GM23338 (cell line): Measurements from ENCODE around the gene ANO6. TPM values are rescaled to one million over a fixed set of nuclear protein-coding genes. Genes with fewer than 3 reads are reported as not detected.
A peak's percentile ranks its signal among the peaks of the same experiment; 100 is the strongest.

Source experiments
- ATAC-seq: fragments of 200-7000 bp; cut with Tn5 transposase; 3 replicates; pipeline ENCODE4 v1.9.1; 2020
- DNase-seq: peaks from one replicate; pipeline ENCODE4 v3.0.0-alpha.2; 2015; ENCODE audit warnings: low spot score
- H2AFZ ChIP-seq: fragments of 200-600 bp; sonication (generic); 2 replicates; pipeline ENCODE4 v1.8.0; 2016; ENCODE audit warnings: antibody characterized with exemption, mild to moderate bottlenecking, moderate library complexity
- H3F3A ChIP-seq: fragments of 200-600 bp; sonication (generic); replicated peaks from 2 replicates; pipeline ENCODE4 v1.8.0; 2017; ENCODE audit warnings: antibody characterized with exemption, mixed run types, low read depth
- H3K27ac ChIP-seq: fragments of 200-600 bp; sonication (generic); 2 replicates; pipeline ENCODE4 v1.6.1; 2016; ENCODE audit warnings: low read depth
- H3K27me3 ChIP-seq: fragments of 200-600 bp; sonication (generic); 2 replicates; pipeline ENCODE4 v1.8.0; 2016; ENCODE audit warnings: mild to moderate bottlenecking, mixed run types, moderate library complexity; ENCODE audit not compliant: insufficient read depth
- H3K36me3 ChIP-seq: fragments of 200-600 bp; sonication (generic); 2 replicates; pipeline ENCODE4 v1.8.0; 2016; ENCODE audit warnings: mild to moderate bottlenecking; ENCODE audit not compliant: insufficient read depth
- H3K4me1 ChIP-seq: fragments of 200-600 bp; sonication (generic); 2 replicates; pipeline ENCODE4 v1.8.0; 2016; ENCODE audit warnings: mild to moderate bottlenecking, moderate library complexity; ENCODE audit not compliant: insufficient read depth
- H3K4me2 ChIP-seq: fragments of 200-600 bp; sonication (generic); 2 replicates; pipeline ENCODE4 v1.7.1; 2017; ENCODE audit warnings: mixed run types
- H3K4me3 ChIP-seq: fragments of 200-600 bp; sonication (generic); 2 replicates; pipeline ENCODE4 v1.6.1; 2016; ENCODE audit warnings: mixed run types
- H3K79me2 ChIP-seq: fragments of 200-600 bp; sonication (generic); replicated peaks from 2 replicates; pipeline ENCODE4 v1.8.0; 2017; ENCODE audit warnings: mild to moderate bottlenecking; ENCODE audit not compliant: insufficient read depth
- H3K9me2 ChIP-seq: fragments of 200-600 bp; sonication (generic); 2 replicates; pipeline ENCODE4 v1.8.0; 2017; ENCODE audit not compliant: insufficient read depth
- H4K20me1 ChIP-seq: fragments of 200-600 bp; sonication (generic); replicated peaks from 2 replicates; pipeline ENCODE4 v1.8.0; 2017; ENCODE audit warnings: mild to moderate bottlenecking; ENCODE audit not compliant: insufficient read depth
- H3K27ac Mint-ChIP-seq: 2 replicates; pipeline ENCODE4 v1.8.0; 2020; ENCODE audit warnings: inconsistent platforms, mild to moderate bottlenecking, moderate library complexity, mixed read lengths
- H3K27me3 Mint-ChIP-seq: 3 replicates; pipeline ENCODE4 v1.8.0; 2022; ENCODE audit warnings: low read depth, mild to moderate bottlenecking, moderate library complexity, mixed read lengths, inconsistent platforms; ENCODE audit not compliant: insufficient read depth, poor library complexity
- H3K36me3 Mint-ChIP-seq: 3 replicates; pipeline ENCODE4 v1.8.0; 2021; ENCODE audit warnings: low read depth, mild to moderate bottlenecking, inconsistent platforms, moderate library complexity, mixed read lengths
- H3K4me1 Mint-ChIP-seq: 3 replicates; pipeline ENCODE4 v1.8.0; 2020; ENCODE audit warnings: mild to moderate bottlenecking, inconsistent platforms, mixed read lengths
- H3K4me3 Mint-ChIP-seq: 3 replicates; pipeline ENCODE4 v1.8.0; 2021; ENCODE audit warnings: moderate library complexity, mild to moderate bottlenecking, inconsistent platforms, mixed read lengths
- H3K9me3 Mint-ChIP-seq: 3 replicates; pipeline ENCODE4 v1.8.0; 2020; ENCODE audit warnings: moderate library complexity, mild to moderate bottlenecking, inconsistent platforms, mixed read lengths
- CREB1 ChIP-seq: fragments of 250-450 bp; sonication (Bioruptor Pico); IDR thresholded peaks from 2 replicates; pipeline ENCODE4 v1.5.0; 2020; ENCODE audit warnings: low read depth, mild to moderate bottlenecking, moderate library complexity
- ETS1 ChIP-seq: IDR thresholded peaks from 2 replicates; pipeline ENCODE4 v1.6.1; 2016; ENCODE audit warnings: antibody characterized with exemption
- EZH2 ChIP-seq: fragments of 200-600 bp; sonication (generic); IDR thresholded peaks from one replicate; pipeline ENCODE4 v1.8.0; 2017; ENCODE audit warnings: antibody characterized with exemption, mild to moderate bottlenecking, low read depth; ENCODE audit not compliant: unreplicated experiment
- EZH2phosphoT487 ChIP-seq: fragments of 200-600 bp; sonication (generic); IDR thresholded peaks from one replicate; pipeline ENCODE4 v1.8.1; 2018; ENCODE audit warnings: antibody characterized with exemption; ENCODE audit not compliant: unreplicated experiment
- NANOG ChIP-seq: IDR thresholded peaks from 2 replicates; pipeline ENCODE4 v1.6.1; 2016; ENCODE audit warnings: antibody characterized with exemption, borderline replicate concordance
- POLR2AphosphoS5 ChIP-seq: IDR thresholded peaks from 2 replicates; pipeline ENCODE4 v1.6.1; 2016; ENCODE audit warnings: antibody characterized with exemption, low read depth
- REST ChIP-seq: IDR thresholded peaks from one replicate; pipeline ENCODE4 v1.6.1; 2018; ENCODE audit warnings: antibody characterized with exemption; ENCODE audit not compliant: unreplicated experiment
- STAT1 ChIP-seq: IDR thresholded peaks from one replicate; pipeline ENCODE4 v1.6.1; 2016; ENCODE audit warnings: antibody characterized with exemption; ENCODE audit not compliant: unreplicated experiment
- ZNF114 ChIP-seq: fragments of 250-450 bp; sonication (Bioruptor Pico); IDR thresholded peaks from 2 replicates; pipeline ENCODE4 v1.5.0; 2020; ENCODE audit warnings: mild to moderate bottlenecking, moderate library complexity
- ZNF331 ChIP-seq: fragments of 250-450 bp; sonication (Bioruptor Pico); IDR thresholded peaks from 2 replicates; pipeline ENCODE4 v1.5.0; 2020; ENCODE audit warnings: low read depth, mild to moderate bottlenecking, moderate library complexity
- polyA plus RNA-seq: library from polyadenylated mRNA; unstranded; fragments of >200 nt; fragmentation: Nextera tagmentation; extraction: Ambion mirVana; gene quantifications from 2 replicates; pipeline ENCODE4 v1.2.1, GENCODE V29; 2016
- total RNA-seq: library from RNA; depleted of rRNA; stranded (reverse); fragments of >200 nt; shearing (Covaris generic); gene quantifications from 2 replicates; pipeline ENCODE4 v1.2.3, GENCODE V29; 2014

The ANO6 gene
- total and polyA plus RNA-seq, 2 experiments from 2014 or later = 21.1 to 48.9 TPM

- no peak for TF ChIP-seq STAT1
- TF ChIP-seq CREB1 (CRISPR knock-in tag) = no peak
- no peak for TF ChIP-seq POLR2AphosphoS5
- TF ChIP-seq EZH2 = no peak
- no peak for TF ChIP-seq NANOG
These were observed 110.6 kb downstream of the ANO6 start (continued) for GRCh38 chr12:45326358-45326975.

- ATAC-seq (peak; percentile 73), DNase-seq (peak; percentile 23)
- peaks cover 22% of the 10 kb centered on the region for H3K4me1 Mint-ChIP-seq
- H3K9me3 Mint-ChIP-seq = no peaks in the 10 kb centered on the region
- no peak overlapping the region for H3K4me3 ChIP-seq
- 0 out of 2 replicates have a peak, but pooled peaks cover 1% of the 10 kb centered on the region for H4K20me1 ChIP-seq
- H3K27me3 Mint-ChIP-seq = no peaks in the 10 kb centered on the region
- no peak overlapping the region for H2AFZ ChIP-seq
- no peak overlapping the region for H3K4me3 Mint-ChIP-seq
- H3K9me2 ChIP-seq = no peaks in the 10 kb centered on the region
- H3K4me1 ChIP-seq = no peaks in the 10 kb centered on the region
- H3K27ac Mint-ChIP-seq = peak overlapping the region; percentile 22; the same call in 1 of the 2 replicates
- H3K79me2 ChIP-seq = peaks cover 6% of the 10 kb centered on the region; the same call in 1 of the 2 replicates
- H3K36me3 Mint-ChIP-seq = no peaks in the 10 kb centered on the region; the same call in 2 of the 3 replicates
- no peak overlapping the region for H3K27ac ChIP-seq
- no peaks in the 10 kb centered on the region; the same call in 1 of the 2 replicates for H3K36me3 ChIP-seq
- no peak for TF ChIP-seq ZNF331 (CRISPR knock-in tag)
- TF ChIP-seq ZNF114 (CRISPR knock-in tag) = no peak
- TF ChIP-seq STAT1 = no peak
- TF ChIP-seq ETS1 = no peak
- TF ChIP-seq EZH2 = no peak
- H3F3A ChIP-seq = no peaks in the 10 kb centered on the region
- no peaks in the 10 kb centered on the region for H3K27me3 ChIP-seq
- H3K4me2 ChIP-seq = no peak overlapping the region
These were observed 112.0 kb downstream of the ANO6 start for GRCh38 chr12:45327823-45328383.

- Histone ChIP-seq H3K36me3 (no peaks in the 10 kb centered on the region; the same call in 1 of the 2 replicates), H3F3A (no peaks in the 10 kb centered on the region), H3K4me3 (no peak overlapping the region), H3K9me2 (no peaks in the 10 kb centered on the region), H3K4me1 (no peaks in the 10 kb centered on the region; the same call in 1 of the 2 replicates), H3K4me2 (no peak overlapping the region), H3K79me2 (peaks cover 6% of the 10 kb centered on the region; the same call in 1 of the 2 replicates), H2AFZ (no peak overlapping the region), H3K27ac (no peak overlapping the region), H4K20me1 (no peaks in the 10 kb centered on the region), H3K27me3 (no peaks in the 10 kb centered on the region)
- H3K4me3 Mint-ChIP-seq = no peak overlapping the region
- H3K4me1 Mint-ChIP-seq = peaks cover 23% of the 10 kb centered on the region
- DNase-seq = no peak
- ATAC-seq = no peak
- H3K27ac Mint-ChIP-seq = 0 out of 2 replicates have a peak overlapping the region, but pooled peaks have one; percentile 20
- H3K9me3 Mint-ChIP-seq = no peaks in the 10 kb centered on the region
- no peaks in the 10 kb centered on the region for H3K27me3 Mint-ChIP-seq
- no peaks in the 10 kb centered on the region; the same call in 2 of the 3 replicates for H3K36me3 Mint-ChIP-seq
- TF ChIP-seq EZH2phosphoT487 = no peak
- TF ChIP-seq ETS1 = no peak
- no peak for TF ChIP-seq ZNF114 (CRISPR knock-in tag)
- TF ChIP-seq REST = no peak
- TF ChIP-seq NANOG = no peak
- no peak for TF ChIP-seq ZNF331 (CRISPR knock-in tag)
- TF ChIP-seq CREB1 (CRISPR knock-in tag) = no peak
- no peak for TF ChIP-seq POLR2AphosphoS5
These were observed 113.3 kb downstream of the ANO6 start for GRCh38 chr12:45329238-45329637.
